ENCODE measurements around the gene EN2. TPM values are rescaled to one million over a fixed set of nuclear protein-coding genes. Genes with fewer than 3 reads are reported as not detected.

EN2 gene
- total RNA-seq (under 1 TPM in 1 of 2 donors, not detected in 1; 0.06 TPM), polyA plus RNA-seq (under 1 TPM; 0.02 to 0.04 TPM)
- long read RNA-seq, donor 1, result 0 reads
- long read RNA-seq, donor 2, result 0 reads
- long read RNA-seq, donor 3, result 0 reads
- long read RNA-seq, donor 4, result 0 reads
- long read RNA-seq, donor 5, result 0 reads

DNA sequence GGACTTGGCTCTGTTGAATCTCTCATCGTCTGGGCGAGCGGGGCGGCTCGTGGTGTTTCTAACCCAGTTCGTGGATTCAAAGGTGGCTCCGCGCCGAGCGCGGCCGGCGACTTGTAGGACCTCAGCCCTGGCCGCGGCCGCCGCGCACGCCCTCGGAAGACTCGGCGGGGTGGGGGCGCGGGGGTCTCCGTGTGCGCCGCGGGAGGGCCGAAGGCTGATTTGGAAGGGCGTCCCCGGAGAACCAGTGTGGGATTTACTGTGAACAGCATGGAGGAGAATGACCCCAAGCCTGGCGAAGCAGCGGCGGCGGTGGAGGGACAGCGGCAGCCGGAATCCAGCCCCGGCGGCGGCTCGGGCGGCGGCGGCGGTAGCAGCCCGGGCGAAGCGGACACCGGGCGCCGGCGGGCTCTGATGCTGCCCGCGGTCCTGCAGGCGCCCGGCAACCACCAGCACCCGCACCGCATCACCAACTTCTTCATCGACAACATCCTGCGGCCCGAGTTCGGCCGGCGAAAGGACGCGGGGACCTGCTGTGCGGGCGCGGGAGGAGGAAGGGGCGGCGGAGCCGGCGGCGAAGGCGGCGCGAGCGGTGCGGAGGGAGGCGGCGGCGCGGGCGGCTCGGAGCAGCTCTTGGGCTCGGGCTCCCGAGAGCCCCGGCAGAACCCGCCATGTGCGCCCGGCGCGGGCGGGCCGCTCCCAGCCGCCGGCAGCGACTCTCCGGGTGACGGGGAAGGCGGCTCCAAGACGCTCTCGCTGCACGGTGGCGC is at the start of gene EN2:
TSS of gene EN2 (plus strand) at position 19 of the 767 bp plus-strand sequence. CDS start at position 268, 249 bp downstream.
- 0 to 2% methylated on average over 82 to 105 of the region's 105 CpGs for WGBS, 2 donors
- H3K4me1 ChIP-seq (ENCODE audit: control insufficient read depth in 5 of 5, insufficient read depth in 5 of 5, low read length in 5 of 5), result peaks cover 0 to 24% (median 3%) of the 10 kb centered on the region in 5 donors
- H3K27me3 ChIP-seq (ENCODE audit: control insufficient read depth in 3 of 3, insufficient read depth in 3 of 3, low read length in 2 of 3), result peaks cover 34 to 81% (median 73%) of the 10 kb centered on the region in 3 donors
- peak within 1 kb of the TSS; percentile 23 for H3K4me3 ChIP-seq
- no peak within 1 kb of the TSS for H3K27ac ChIP-seq (ENCODE audit: low read depth in 1 of 2, low read length in 1 of 2)
- no peak for DNase-seq
- H3K9me3 ChIP-seq (ENCODE audit: control insufficient read depth in 4 of 4, insufficient read depth in 3 of 4, low read length in 3 of 4), result peaks cover 0 to 13% (median 0%) of the 10 kb centered on the region in 4 donors
- no peak within 1 kb of the TSS for H3K9ac ChIP-seq (ENCODE audit: insufficient read depth in 1 of 2, low read length in 2 of 2)
- H3K36me3 ChIP-seq (ENCODE audit: control insufficient read depth in 4 of 4, insufficient read depth in 4 of 4, low read length in 4 of 4), result no peaks in the 10 kb centered on the region
- TF ChIP-seq, protein P1, sequence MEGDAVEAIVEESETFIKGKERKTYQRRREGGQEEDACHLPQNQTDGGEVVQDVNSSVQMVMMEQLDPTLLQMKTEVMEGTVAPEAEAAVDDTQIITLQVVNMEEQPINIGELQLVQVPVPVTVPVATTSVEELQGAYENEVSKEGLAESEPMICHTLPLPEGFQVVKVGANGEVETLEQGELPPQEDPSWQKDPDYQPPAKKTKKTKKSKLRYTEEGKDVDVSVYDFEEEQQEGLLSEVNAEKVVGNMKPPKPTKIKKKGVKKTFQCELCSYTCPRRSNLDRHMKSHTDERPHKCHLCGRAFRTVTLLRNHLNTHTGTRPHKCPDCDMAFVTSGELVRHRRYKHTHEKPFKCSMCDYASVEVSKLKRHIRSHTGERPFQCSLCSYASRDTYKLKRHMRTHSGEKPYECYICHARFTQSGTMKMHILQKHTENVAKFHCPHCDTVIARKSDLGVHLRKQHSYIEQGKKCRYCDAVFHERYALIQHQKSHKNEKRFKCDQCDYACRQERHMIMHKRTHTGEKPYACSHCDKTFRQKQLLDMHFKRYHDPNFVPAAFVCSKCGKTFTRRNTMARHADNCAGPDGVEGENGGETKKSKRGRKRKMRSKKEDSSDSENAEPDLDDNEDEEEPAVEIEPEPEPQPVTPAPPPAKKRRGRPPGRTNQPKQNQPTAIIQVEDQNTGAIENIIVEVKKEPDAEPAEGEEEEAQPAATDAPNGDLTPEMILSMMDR (IDR thresholded peaks at IDR 0.05; ENCODE audit: control extremely low read depth, extremely low read depth), result no peak
- no peak for ATAC-seq (ENCODE audit: insufficient read depth, low FRiP score)

DNA sequence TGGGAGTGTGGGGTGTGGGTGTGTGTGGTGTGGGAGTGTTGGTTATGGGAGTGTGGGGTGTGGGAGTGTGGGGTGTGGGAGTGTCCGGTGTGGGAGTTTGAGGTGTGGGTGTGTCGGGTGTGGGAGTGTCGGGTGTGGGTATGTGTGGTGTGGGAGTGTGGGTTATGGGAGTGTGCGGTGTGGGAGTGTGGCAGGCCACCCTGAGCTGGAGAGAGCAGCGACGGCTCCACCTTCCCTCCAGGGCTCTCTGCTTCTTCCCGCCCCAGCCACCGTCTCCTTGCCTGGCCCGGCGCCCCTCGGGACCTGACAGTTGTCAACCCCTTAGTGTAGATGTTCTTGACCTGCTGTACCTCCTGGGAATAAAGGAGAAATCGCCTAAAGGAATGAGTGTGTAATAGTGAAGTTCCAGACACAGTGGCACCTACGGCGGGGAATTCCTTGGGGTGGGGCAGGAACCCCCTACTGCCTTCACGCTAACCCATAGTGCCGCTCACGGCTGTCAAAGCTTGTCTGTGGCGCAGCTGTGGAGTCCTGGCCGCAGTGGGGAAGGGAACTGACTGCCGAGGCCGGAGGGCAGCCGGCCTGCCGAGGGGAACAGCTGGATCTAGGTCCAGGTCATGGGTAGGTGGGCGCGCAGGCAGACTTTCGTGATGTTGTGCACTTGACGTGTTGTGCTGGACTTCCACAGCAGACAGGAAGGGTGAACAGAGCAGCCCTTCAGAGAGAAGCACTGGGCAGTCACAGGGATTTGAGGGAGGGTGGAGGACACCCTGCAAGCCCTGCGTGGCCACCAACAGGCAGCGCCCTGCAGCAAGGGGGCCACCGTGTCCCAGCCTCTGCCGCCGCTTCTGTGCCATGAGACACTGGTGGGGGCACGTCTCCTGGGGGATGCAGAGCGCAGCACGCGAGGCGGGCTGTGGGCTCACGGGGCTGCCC is 49.0 kb upstream of the EN2 start:
- peaks cover 8 to 12% (median 11%) of the 10 kb centered on the region in 3 donors for H3K27me3 ChIP-seq (ENCODE audit: control insufficient read depth in 3 of 3, insufficient read depth in 3 of 3, low read length in 2 of 3)
- no peak for ATAC-seq (ENCODE audit: insufficient read depth, low FRiP score)
- H3K4me1 ChIP-seq (ENCODE audit: control insufficient read depth in 5 of 5, insufficient read depth in 5 of 5, low read length in 5 of 5), result peaks cover 0 to 9% (median 0%) of the 10 kb centered on the region in 5 donors
- H3K36me3 ChIP-seq (ENCODE audit: control insufficient read depth in 4 of 4, insufficient read depth in 4 of 4, low read length in 4 of 4), result no peaks in the 10 kb centered on the region
- TF ChIP-seq, protein P1 (IDR thresholded peaks at IDR 0.05; ENCODE audit: control extremely low read depth, extremely low read depth), result no peak
- H3K9ac ChIP-seq (ENCODE audit: insufficient read depth in 1 of 2, low read length in 2 of 2), result no peak overlapping the region
- WGBS, 2 donors, result 34 to 49% methylated on average over 38 of the region's 38 CpGs
- DNase-seq, result peak in 2 of 3 donors; percentile 4 to 24
- H3K9me3 ChIP-seq (ENCODE audit: control insufficient read depth in 4 of 4, insufficient read depth in 3 of 4, low read length in 3 of 4), result no peaks in the 10 kb centered on the region
- no peak overlapping the region for H3K27ac ChIP-seq (ENCODE audit: low read depth in 1 of 2, low read length in 1 of 2)
- H3K4me3 ChIP-seq, result no peak overlapping the region

DNA sequence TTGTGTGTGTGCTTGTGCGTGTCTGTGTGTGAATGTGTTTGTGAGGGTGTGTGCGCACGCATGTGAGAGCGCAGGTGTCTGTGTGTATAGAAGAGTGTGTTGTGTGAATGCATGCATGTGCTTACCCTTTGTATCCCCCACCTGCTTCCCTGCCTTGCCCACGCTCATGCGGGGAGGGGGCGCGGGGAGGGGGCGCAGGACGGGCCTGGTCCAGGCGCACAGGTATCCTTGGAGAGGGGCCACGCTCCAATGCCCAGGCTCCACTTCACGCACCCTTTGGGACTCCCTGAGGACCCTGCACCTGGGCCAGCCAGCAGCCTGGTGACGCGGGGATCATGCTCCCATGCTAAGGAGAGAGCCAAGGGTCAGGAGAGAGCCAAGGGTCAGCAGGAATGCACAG is 47.9 kb upstream of the EN2 start:
- Histone ChIP-seq H3K27me3 (ENCODE audit: control insufficient read depth in 3 of 3, insufficient read depth in 3 of 3, low read length in 2 of 3) (peaks cover 0 to 12% (median 11%) of the 10 kb centered on the region in 3 donors), H3K4me1 (ENCODE audit: control insufficient read depth in 5 of 5, insufficient read depth in 5 of 5, low read length in 5 of 5) (peaks cover 0 to 9% (median 0%) of the 10 kb centered on the region in 5 donors), H3K36me3 (ENCODE audit: control insufficient read depth in 4 of 4, insufficient read depth in 4 of 4, low read length in 4 of 4) (no peaks in the 10 kb centered on the region), H3K4me3 (no peak overlapping the region), H3K9me3 (ENCODE audit: control insufficient read depth in 4 of 4, insufficient read depth in 3 of 4, low read length in 3 of 4) (no peaks in the 10 kb centered on the region), H3K27ac (ENCODE audit: low read depth in 1 of 2, low read length in 1 of 2) (no peak overlapping the region), H3K9ac (ENCODE audit: insufficient read depth in 1 of 2, low read length in 2 of 2) (no peak overlapping the region)
- 83 to 88% methylated on average over 15 of the region's 15 CpGs for WGBS, 2 donors
- ATAC-seq (ENCODE audit: insufficient read depth, low FRiP score) (no peak), DNase-seq (no peak)
- TF ChIP-seq, protein P1 (IDR thresholded peaks at IDR 0.05; ENCODE audit: control extremely low read depth, extremely low read depth), result no peak
